Right lobe of liver (tissue), 6 donors: ENCODE results near the gene LRRC3. TPM values are rescaled to one million over a fixed set of nuclear protein-coding genes. Genes with fewer than 3 reads are reported as not detected.

Experiments used
- ATAC-seq, 4 donors: fragments of 200-7000 bp; cut with Tn5 transposase; one replicate each; pipeline ENCODE4 v1.9.1; 2020; ENCODE audit warnings: mild to moderate bottlenecking in 4 of 4, moderate library complexity in 4 of 4
- DNase-seq, 3 donors: peaks; one replicate each; pipeline ENCODE4 v3.0.0-alpha.2; 2020
- H3K27ac ChIP-seq, 3 donors: fragments of 200-600 bp; one replicate each; pipeline ENCODE4 v1.8.0; 2022
- H3K27me3 ChIP-seq, 2 donors: fragments of 200-600 bp; one replicate each; pipeline ENCODE4 v1.8.0; 2022
- H3K36me3 ChIP-seq, 4 donors: fragments of 200-600 bp; sonication (generic) in 1 of 4; one replicate each; pipeline versions ENCODE4 v1.5.1 to v1.8.0; 2017 to 2022; ENCODE audit warnings: control low read depth in 1 of 4
- H3K4me1 ChIP-seq, 4 donors: fragments of 200-600 bp; sonication (generic) in 1 of 4; one replicate each; pipeline versions ENCODE4 v1.5.1 to v1.8.0; 2017 to 2022; ENCODE audit warnings: control low read depth in 1 of 4
- H3K4me3 ChIP-seq, 3 donors: fragments of 200-600 bp; one replicate each; pipeline ENCODE4 v1.8.0; 2022
- H3K9me3 ChIP-seq, 4 donors: fragments of 200-600 bp; sonication (generic) in 1 of 4; one replicate each; pipeline versions ENCODE4 v1.5.1 to v1.8.0; 2017 to 2022; ENCODE audit warnings: control low read depth in 1 of 4
- CTCF ChIP-seq, 4 donors: fragments of 200-600 bp in 3 of 4; fragments of 450-650 bp in 1 of 4; IDR thresholded peaks; one replicate each; pipeline versions ENCODE4 v1.5.1 to v1.8.0; 2016 to 2022; ENCODE audit warnings: antibody characterized with exemption in 4 of 4, mild to moderate bottlenecking in 2 of 4
- POLR2A ChIP-seq: fragments of 450-650 bp; IDR thresholded peaks from one replicate; pipeline ENCODE4 v1.6.1; 2017; ENCODE audit warnings: antibody characterized with exemption, mild to moderate bottlenecking
- WGBS: methylation state at CpG from one replicate; pipeline ENCODE4 v1.1.6; 2018; ENCODE audit warnings: low coverage, low lambda C conversion rate; ENCODE audit not compliant: insufficient coverage; ENCODE audit errors: missing lambda C conversion rate; 5-methylcytosine and 5-hydroxymethylcytosine counted together
- intact Hi-C, 2 donors: fragments of 100-400 bp; cut with DNase I; formaldehyde crosslinking; loops; one replicate each; pipeline versions ENCODE4 v1.11.2 to v1.14.1; 2022
- total RNA-seq, 6 experiments: library from RNA; depleted of rRNA in 2 of 6; stranded (reverse); fragments of >200 nt in 2 of 6; fragmentation: NEBNext Ultra II Directional in 3 of 6; extraction: Animal tissue kit (Norgen Biotek cat#: 25700) in 3 of 6; gene quantifications; one replicate each; pipeline versions ENCODE4 v1.1.0 to v1.2.4, GENCODE V29; 2016 to 2023
- donor health status: DM: no; HTN: yes; CAD: no.
- donor health status: DM: no; HTN: no; CAD: no.
- donor health status: DM: no; HTN: no; CAD: no.
- donor health status: DM: no; HTN: yes; CAD: no.
- donor health status: DM: no; HTN: yes; CAD: no.

Gene LRRC3
- total RNA-seq, 6 experiments from 2014 or later: 7.5 to 19.3 (median 13.9) TPM

- H3K27ac ChIP-seq: no peak overlapping the region
Measured at GRCh38 chr21:44466351-44466954, 11.1 kb downstream of the LRRC3 start.

GRCh38 chr21:44466996-44467858 lies 11.9 kb downstream of the LRRC3 start:
- Histone ChIP-seq H3K27ac (peak overlapping the region in 2 of 3 donors; percentile 37 to 40), H3K4me3 (no peak overlapping the region), H3K27me3 (no peaks in the 10 kb centered on the region), H3K36me3 (no peaks in the 10 kb centered on the region), H3K9me3 (no peaks in the 10 kb centered on the region), H3K4me1 (peaks cover 0 to 10% (median 5%) of the 10 kb centered on the region in 4 donors)
- peak in 2 of 3 donors; percentile 87 for DNase-seq
- intact Hi-C loops: no loop called here
- WGBS: 90% methylated on average over 12 of the region's 36 CpGs
- TF ChIP-seq POLR2A (no peak), CTCF (IDR thresholded peaks at IDR 0.05) (no peak)
- peak in 3 of 4 donors; percentile 83 to 92 (median 91) for ATAC-seq

More at GRCh38 chr21:44466351-44466954, 11.1 kb downstream of the LRRC3 start:
- ATAC-seq (no peak), DNase-seq (no peak)
- H3K36me3 ChIP-seq: no peaks in the 10 kb centered on the region
- WGBS: 93% methylated on average over 2 of the region's 16 CpGs
- no peaks in the 10 kb centered on the region for H3K9me3 ChIP-seq
- TF ChIP-seq POLR2A: no peak
- no peak for TF ChIP-seq CTCF (IDR thresholded peaks at IDR 0.05)
- no peak overlapping the region for H3K4me3 ChIP-seq
- no peaks in the 10 kb centered on the region for H3K27me3 ChIP-seq
- H3K4me1 ChIP-seq: peaks cover 0 to 14% (median 7%) of the 10 kb centered on the region in 4 donors
- intact Hi-C loops: no loop called here

- intact Hi-C loops: no loop called here
- peaks cover 0 to 10% (median 5%) of the 10 kb centered on the region in 4 donors for H3K4me1 ChIP-seq
- H3K9me3 ChIP-seq: no peaks in the 10 kb centered on the region
- DNase-seq: peak in 1 of 3 donors; percentile 49
- ATAC-seq: peak in 1 of 4 donors; percentile 75
- WGBS: 39% methylated on average over 7 of the region's 15 CpGs
- no peaks in the 10 kb centered on the region for H3K27me3 ChIP-seq
- no peaks in the 10 kb centered on the region for H3K36me3 ChIP-seq
- H3K4me3 ChIP-seq: no peak overlapping the region
- no peak for TF ChIP-seq POLR2A
- TF ChIP-seq CTCF (IDR thresholded peaks at IDR 0.05): no peak
- peak overlapping the region in 2 of 3 donors; percentile 37 to 40 for H3K27ac ChIP-seq
Measured at GRCh38 chr21:44467859-44468195, 12.5 kb downstream of the LRRC3 start.

- ATAC-seq (no peak), DNase-seq (no peak)
- Histone ChIP-seq H3K36me3 (no peaks in the 10 kb centered on the region), H3K27me3 (no peaks in the 10 kb centered on the region), H3K27ac (no peak overlapping the region), H3K4me1 (peaks cover 0 to 10% (median 5%) of the 10 kb centered on the region in 4 donors), H3K9me3 (no peaks in the 10 kb centered on the region), H3K4me3 (no peak overlapping the region)
- TF ChIP-seq CTCF (IDR thresholded peaks at IDR 0.05): no peak
- intact Hi-C loops: no loop called here
Measured at GRCh38 chr21:44471341-44471740, 16.0 kb downstream of the LRRC3 start.
